Mononuclear cell (primary cell): Measurements from ENCODE around the gene MERTK. TPM values are rescaled to one million over a fixed set of nuclear protein-coding genes. Genes with fewer than 3 reads are reported as not detected.
"Not testable (repeated sequence)": the region's sequence is repeated elsewhere in the genome, so short reads cannot be mapped to it uniquely, and the experiment has no call there.

Experiments
- H3K27me3 ChIP-seq: 2 replicates; pipeline ENCODE4 v1.6.0; 2011; ENCODE audit warnings: low read length, control low read depth; ENCODE audit not compliant: insufficient read depth
- H3K4me1 ChIP-seq: 2 replicates; pipeline ENCODE4 v1.5.1; 2011; ENCODE audit warnings: mild to moderate bottlenecking, low read length, control low read depth; ENCODE audit not compliant: insufficient read depth
- H3K4me3 ChIP-seq: 2 replicates; pipeline ENCODE4 v1.5.1; 2011; ENCODE audit warnings: mild to moderate bottlenecking, low read length, moderate library complexity
- H3K9me3 ChIP-seq: 2 replicates; pipeline ENCODE4 v1.5.1; 2011; ENCODE audit warnings: low read depth, mild to moderate bottlenecking, control low read depth, low read length
- total RNA-seq: library from RNA; depleted of rRNA; stranded (reverse); fragments of >200 nt; gene quantifications from one replicate; pipeline ENCODE4 v1.2.3, GENCODE V29; 2012

The MERTK gene
- total RNA-seq, result 3.7 TPM

- Histone ChIP-seq H3K4me1 (peaks cover 29% of the 10 kb centered on the region), H3K27me3 (peaks cover 20% of the 10 kb centered on the region), H3K9me3 (no peaks in the 10 kb centered on the region), H3K4me3 (peak within 1 kb of the TSS; percentile 47)
Observed at GRCh38 chr2:111897924-111898702, at the start of gene MERTK. MERTK (plus strand) TSS chr2:111898607; CDS start chr2:111898736, 129 bp downstream.

- H3K4me3 ChIP-seq, H3K4me1 ChIP-seq, H3K27me3 ChIP-seq, H3K9me3 ChIP-seq: not testable (repeated sequence)
Observed at GRCh38 chr2:111850646-111851045, 47.8 kb upstream of the MERTK start.

DNA sequence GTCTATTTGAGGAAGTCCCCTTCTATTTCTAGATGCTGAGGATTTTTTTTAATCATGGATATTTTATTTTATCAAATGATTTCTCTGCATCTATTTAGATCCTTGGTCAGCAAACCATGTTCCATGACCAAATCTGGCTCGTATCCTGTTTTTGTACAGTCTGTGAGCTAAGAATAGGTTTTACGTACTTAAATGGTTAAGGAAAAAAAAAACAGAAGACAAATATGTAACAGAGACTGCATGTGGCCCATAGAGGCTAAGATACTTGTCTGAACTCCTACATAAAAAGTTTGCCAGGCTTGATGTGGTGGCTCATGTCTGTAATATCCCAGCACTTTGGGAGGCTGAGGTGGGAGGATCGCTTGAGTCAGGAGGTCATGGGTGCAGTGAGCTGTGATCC, 45.9 kb upstream of the MERTK start:
- not testable (repeated sequence) for H3K4me1 ChIP-seq, H3K27me3 ChIP-seq, H3K4me3 ChIP-seq, H3K9me3 ChIP-seq

DNA sequence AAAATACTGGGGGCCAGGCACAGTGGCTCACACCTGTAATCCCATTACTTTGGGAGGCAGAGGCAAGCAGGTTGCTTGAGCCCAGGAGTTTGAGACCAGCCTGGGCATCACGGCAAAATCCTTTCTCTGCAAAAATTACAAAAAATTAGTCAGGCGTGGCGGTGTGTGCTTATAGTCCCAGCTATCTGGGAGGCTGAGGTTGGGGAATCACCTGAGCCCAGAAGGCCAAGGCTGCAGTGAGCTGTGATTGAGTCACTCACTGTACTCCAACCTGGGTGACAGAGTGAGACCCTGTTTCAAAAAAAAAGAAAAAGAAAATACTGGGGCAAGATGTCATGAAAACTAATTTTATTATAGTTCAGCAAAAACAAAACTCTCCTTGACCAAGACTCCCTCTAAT, 38.4 kb upstream of the MERTK start:
- H3K27me3 ChIP-seq, H3K4me1 ChIP-seq, H3K9me3 ChIP-seq, H3K4me3 ChIP-seq: not testable (repeated sequence)

DNA sequence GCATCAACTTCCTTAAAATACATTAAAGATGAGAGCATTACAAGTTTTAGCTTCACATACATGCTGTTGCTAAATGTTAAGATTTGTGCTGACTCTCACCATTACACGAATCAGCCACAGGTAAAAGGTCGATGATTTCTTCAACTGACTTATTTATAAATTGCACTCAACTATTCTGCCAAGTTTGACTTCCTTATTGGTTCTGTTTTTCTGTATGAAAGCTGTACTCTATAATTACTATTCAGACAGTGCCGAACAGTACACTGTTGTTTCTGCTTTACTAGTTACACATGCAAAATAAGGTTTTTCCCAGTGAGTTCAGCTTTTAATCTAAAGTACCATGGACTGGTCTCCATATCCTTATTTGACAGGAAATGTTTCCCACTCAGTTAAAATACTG, 33.3 kb upstream of the MERTK start:
- H3K4me3 ChIP-seq, H3K9me3 ChIP-seq, H3K4me1 ChIP-seq, H3K27me3 ChIP-seq: not testable (repeated sequence)

DNA sequence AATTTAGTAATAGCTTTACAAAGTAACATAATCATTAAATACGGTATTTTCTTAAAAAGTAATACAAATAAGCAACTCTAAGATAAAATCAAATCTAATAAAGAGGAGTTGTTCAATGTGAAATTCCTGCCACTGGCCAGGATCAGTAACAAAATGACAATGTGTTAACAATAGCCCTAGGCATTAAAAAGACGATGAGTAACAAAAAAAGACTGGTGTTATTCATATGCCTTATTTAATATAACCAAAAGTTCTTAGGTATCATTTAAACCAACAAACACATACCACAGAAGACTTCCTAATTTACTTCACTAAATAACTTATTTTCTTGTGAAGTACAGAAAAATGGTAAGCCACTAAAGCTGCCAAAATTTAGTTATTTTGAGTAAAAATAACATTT, 25.6 kb upstream of the MERTK start:
- not testable (repeated sequence) for H3K9me3 ChIP-seq, H3K4me3 ChIP-seq, H3K27me3 ChIP-seq, H3K4me1 ChIP-seq

DNA sequence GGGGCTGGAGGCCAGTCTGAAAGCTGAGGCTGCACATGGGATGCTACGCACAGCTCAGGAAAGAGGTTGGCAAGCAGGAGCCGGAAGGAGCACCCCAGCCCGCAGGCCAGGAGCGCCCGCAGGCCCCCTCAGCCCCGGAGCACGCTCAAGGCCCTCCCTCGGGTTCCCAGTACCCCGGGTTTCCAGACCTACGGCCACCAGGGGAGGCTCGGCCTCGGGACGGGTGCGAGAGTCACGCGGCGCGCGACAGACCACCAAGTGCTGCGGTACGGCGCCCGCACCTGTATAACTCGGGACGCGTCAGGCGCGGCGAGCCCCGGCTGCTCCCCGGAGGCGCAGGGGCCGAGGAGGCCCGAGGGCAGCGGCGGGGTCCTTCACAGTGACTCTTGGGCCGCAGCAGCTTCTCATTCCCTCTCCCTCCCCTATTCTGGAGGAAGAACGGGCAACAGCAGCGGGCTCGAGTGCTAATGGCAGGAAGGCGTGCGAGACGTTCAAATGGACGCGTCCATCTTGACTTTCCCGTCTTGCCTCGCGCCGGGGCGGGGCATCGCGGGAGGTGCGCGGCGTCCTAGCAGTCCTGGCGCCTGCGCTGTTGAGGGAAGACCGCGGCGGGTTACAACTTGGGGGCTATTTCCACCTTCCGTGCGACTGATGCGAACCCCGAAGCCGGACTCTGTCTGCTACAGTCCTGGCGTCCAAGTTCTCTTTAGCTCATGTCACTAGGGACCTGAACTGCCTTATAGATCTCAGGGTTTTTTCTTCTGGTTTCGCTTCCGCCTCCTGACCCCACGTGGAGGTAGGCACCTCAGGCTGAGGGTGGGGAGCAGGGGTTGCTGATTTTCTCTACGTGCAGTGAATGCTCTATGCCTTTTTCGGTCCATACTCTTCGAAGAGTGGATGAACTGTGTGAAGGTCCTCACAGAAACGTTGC, 14.5 kb upstream of the MERTK start, which contains the start of gene ANAPC1:
Gene ANAPC1 (minus strand): TSS at position 533 of the 931 bp plus-strand sequence. CDS start 3,368 bp downstream, outside the sequence.
- H3K4me1 ChIP-seq, result peaks cover 11% of the 10 kb centered on the region
- peak within 1 kb of the TSS; percentile 72 for H3K4me3 ChIP-seq

DNA sequence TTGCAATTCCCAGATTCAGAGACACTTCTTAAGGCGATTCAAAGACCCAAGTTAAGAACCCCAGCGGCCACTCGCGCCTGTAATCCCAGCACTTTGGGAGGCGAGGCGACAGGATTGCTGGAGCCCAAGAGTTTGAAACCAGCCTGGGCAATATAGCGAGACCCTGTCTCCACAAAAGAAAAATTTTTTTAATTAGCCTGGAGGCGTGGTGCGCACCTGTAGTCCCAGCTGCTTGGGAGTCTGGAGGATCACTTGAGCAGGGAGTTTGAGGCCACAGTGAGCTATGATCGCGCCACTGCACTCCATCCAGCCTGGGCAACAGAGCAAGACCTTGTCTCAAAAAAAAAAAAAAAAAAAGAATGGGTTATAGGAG, 13.8 kb upstream of the MERTK start:
- peaks cover 11% of the 10 kb centered on the region for H3K4me1 ChIP-seq
- no peaks in the 10 kb centered on the region for H3K27me3 ChIP-seq
- peak overlapping the region; percentile 72 for H3K4me3 ChIP-seq
- no peaks in the 10 kb centered on the region for H3K9me3 ChIP-seq

More for the DNA sequence above, 14.5 kb upstream of the MERTK start, which contains the start of gene ANAPC1:
- H3K9me3 ChIP-seq, result no peaks in the 10 kb centered on the region
- H3K27me3 ChIP-seq, result no peaks in the 10 kb centered on the region

- Histone ChIP-seq H3K27me3 (peaks cover 20% of the 10 kb centered on the region), H3K4me3 (no peak overlapping the region)
Observed at GRCh38 chr2:111896024-111896423, 2.4 kb upstream of the MERTK start.

DNA sequence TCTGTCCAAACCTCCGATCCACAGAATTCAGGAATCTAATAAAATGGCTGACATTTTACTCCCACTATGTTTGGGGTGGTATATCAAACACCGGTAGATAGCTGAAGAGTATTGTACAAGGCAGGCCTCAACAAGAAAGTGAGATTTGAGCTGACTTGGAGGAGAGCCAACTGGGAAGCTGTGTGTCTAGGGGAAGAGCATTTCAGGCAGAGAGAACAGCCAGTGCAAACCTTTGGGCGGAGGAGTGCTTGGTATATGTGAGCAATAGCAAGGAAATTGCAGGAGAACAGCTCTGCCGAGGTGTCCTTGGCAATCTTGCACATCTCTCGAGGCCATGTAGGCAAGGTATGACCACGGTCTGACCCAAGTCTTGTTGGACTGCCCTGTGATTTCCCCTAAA, 1.8 kb upstream of the MERTK start:
- no peaks in the 10 kb centered on the region for H3K9me3 ChIP-seq
- peaks cover 20% of the 10 kb centered on the region for H3K27me3 ChIP-seq
- H3K4me3 ChIP-seq, result no peak overlapping the region
- peaks cover 29% of the 10 kb centered on the region for H3K4me1 ChIP-seq

More at GRCh38 chr2:111896024-111896423, 2.4 kb upstream of the MERTK start:
- no peaks in the 10 kb centered on the region for H3K9me3 ChIP-seq
- peaks cover 29% of the 10 kb centered on the region for H3K4me1 ChIP-seq

- Histone ChIP-seq H3K9me3 (no peaks in the 10 kb centered on the region), H3K27me3 (peaks cover 20% of the 10 kb centered on the region), H3K4me3 (peak overlapping the region; percentile 47), H3K4me1 (peaks cover 29% of the 10 kb centered on the region)
Observed at GRCh38 chr2:111897630-111897923, 830 bp upstream of the MERTK start.

GRCh38 chr2:111898703-111899514, 502 bp downstream of the MERTK start:
- Histone ChIP-seq H3K4me1 (peaks cover 29% of the 10 kb centered on the region), H3K27me3 (peaks cover 20% of the 10 kb centered on the region), H3K4me3 (peak overlapping the region; percentile 46), H3K9me3 (no peaks in the 10 kb centered on the region)

GRCh38 chr2:111900859-111901258, 2.5 kb downstream of the MERTK start:
- Histone ChIP-seq H3K27me3 (peaks cover 20% of the 10 kb centered on the region), H3K4me3 (no peak overlapping the region)

GRCh38 chr2:111903516-111903915, 5.1 kb downstream of the MERTK start:
- Histone ChIP-seq H3K9me3 (no peaks in the 10 kb centered on the region), H3K4me1 (peaks cover 36% of the 10 kb centered on the region), H3K4me3 (no peak overlapping the region), H3K27me3 (peaks cover 16% of the 10 kb centered on the region)

More at GRCh38 chr2:111900859-111901258, 2.5 kb downstream of the MERTK start:
- peaks cover 30% of the 10 kb centered on the region for H3K4me1 ChIP-seq
- H3K9me3 ChIP-seq, result no peaks in the 10 kb centered on the region
